ENCODE measurements around the gene WBP2.

- TF ChIP-seq CTCF (IDR thresholded peaks at IDR 0.05) (no peak), POLR2AphosphoS5 (IDR thresholded peaks at IDR 0.05) (no peak)
Measured at GRCh38 chr17:75873587-75874322, 18.6 kb upstream of the WBP2 start.

Data from suprapubic skin (tissue), 3 donors.